Measurements from ENCODE around the gene IGF1R. TPM values are rescaled to one million over a fixed set of nuclear protein-coding genes. Genes with fewer than 3 reads are reported as not detected.

Gene IGF1R
- total and polyA plus RNA-seq, 7 donors, result 1.2 to 130 (median 39.6) TPM

DNA sequence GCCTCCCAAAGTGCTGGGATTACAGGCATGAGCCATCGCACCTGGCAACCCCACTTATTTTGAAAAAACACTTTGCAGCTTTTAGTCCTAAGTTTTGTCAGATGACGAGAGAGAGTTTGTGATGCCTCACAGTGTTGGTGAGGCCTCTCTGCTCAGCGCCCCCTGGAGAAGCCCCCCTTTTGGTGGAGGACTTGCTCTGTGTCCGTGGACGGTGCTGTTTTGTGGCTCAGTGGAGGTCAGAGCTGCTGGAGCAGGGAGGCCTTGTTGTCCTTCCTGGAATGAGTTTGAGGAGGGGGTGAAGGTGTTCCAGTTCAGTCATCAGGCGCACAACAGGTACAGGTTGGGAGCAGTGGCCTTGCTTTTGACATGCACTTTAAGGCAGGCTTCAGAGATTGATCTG is 301.3 kb downstream of the IGF1R start:
- H3K9me3 ChIP-seq, result no peaks in the 10 kb centered on the region
- no peak for TF ChIP-seq POLR2A (IDR thresholded peaks at IDR 0.05)
- TF ChIP-seq EP300 (IDR thresholded peaks at IDR 0.05), result no peak
- no peak for TF ChIP-seq CTCF (IDR thresholded peaks at IDR 0.05)
- TF ChIP-seq POLR2AphosphoS5 (IDR thresholded peaks at IDR 0.05), result no peak
- H3K36me3 ChIP-seq, result peaks cover 9 to 48% (median 24%) of the 10 kb centered on the region in 4 donors
- intact Hi-C loops (cut with DNase I), result loop anchor here (10.0 kb wide), 1 partner anchor 265 kb away; no protein-coding TSS in a partner anchor
- DNase-seq, result no peak
- WGBS, 2 donors, result 88 to 94% methylated on average over 6 of the region's 6 CpGs
- no peaks in the 10 kb centered on the region for H3K27me3 ChIP-seq
- peak overlapping the region in 2 of 4 donors; percentile 14 to 92 for H3K27ac ChIP-seq
- peaks cover 0 to 54% (median 44%) of the 10 kb centered on the region in 4 donors for H3K4me1 ChIP-seq
- no peak overlapping the region for H3K4me3 ChIP-seq

- peak; percentile 47 for DNase-seq
- Histone ChIP-seq H3K4me1 (peaks cover 0 to 55% (median 50%) of the 10 kb centered on the region in 4 donors), H3K36me3 (peaks cover 9 to 42% (median 22%) of the 10 kb centered on the region in 4 donors), H3K9me3 (no peaks in the 10 kb centered on the region), H3K27ac (peak overlapping the region in 2 of 4 donors; percentile 14 to 92), H3K4me3 (no peak overlapping the region), H3K27me3 (no peaks in the 10 kb centered on the region)
- TF ChIP-seq POLR2AphosphoS5 (IDR thresholded peaks at IDR 0.05), result no peak
- TF ChIP-seq POLR2A (IDR thresholded peaks at IDR 0.05), result no peak
- no peak for TF ChIP-seq CTCF (IDR thresholded peaks at IDR 0.05)
- TF ChIP-seq EP300 (IDR thresholded peaks at IDR 0.05), result no peak
- intact Hi-C loops (cut with DNase I), result no loop called here
These were observed 301.9 kb downstream of the IGF1R start for GRCh38 chr15:98950248-98950647.

- 91 to 94% methylated on average over 7 of the region's 7 CpGs for WGBS, 2 donors
- intact Hi-C loops (cut with DNase I), result no loop called here
- peak overlapping the region; percentile 80 to 92 (median 84) for H3K27ac ChIP-seq
- no peak for DNase-seq
- no peaks in the 10 kb centered on the region for H3K27me3 ChIP-seq
- H3K4me1 ChIP-seq, result peaks cover 0 to 61% (median 55%) of the 10 kb centered on the region in 4 donors
- no peak overlapping the region for H3K4me3 ChIP-seq
- H3K36me3 ChIP-seq, result peaks cover 9 to 35% (median 22%) of the 10 kb centered on the region in 4 donors
- H3K9me3 ChIP-seq, result no peaks in the 10 kb centered on the region
- TF ChIP-seq EP300 (IDR thresholded peaks at IDR 0.05), result no peak
- TF ChIP-seq POLR2AphosphoS5 (IDR thresholded peaks at IDR 0.05), result no peak
These were observed 302.7 kb downstream of the IGF1R start for GRCh38 chr15:98951004-98951403.

DNA sequence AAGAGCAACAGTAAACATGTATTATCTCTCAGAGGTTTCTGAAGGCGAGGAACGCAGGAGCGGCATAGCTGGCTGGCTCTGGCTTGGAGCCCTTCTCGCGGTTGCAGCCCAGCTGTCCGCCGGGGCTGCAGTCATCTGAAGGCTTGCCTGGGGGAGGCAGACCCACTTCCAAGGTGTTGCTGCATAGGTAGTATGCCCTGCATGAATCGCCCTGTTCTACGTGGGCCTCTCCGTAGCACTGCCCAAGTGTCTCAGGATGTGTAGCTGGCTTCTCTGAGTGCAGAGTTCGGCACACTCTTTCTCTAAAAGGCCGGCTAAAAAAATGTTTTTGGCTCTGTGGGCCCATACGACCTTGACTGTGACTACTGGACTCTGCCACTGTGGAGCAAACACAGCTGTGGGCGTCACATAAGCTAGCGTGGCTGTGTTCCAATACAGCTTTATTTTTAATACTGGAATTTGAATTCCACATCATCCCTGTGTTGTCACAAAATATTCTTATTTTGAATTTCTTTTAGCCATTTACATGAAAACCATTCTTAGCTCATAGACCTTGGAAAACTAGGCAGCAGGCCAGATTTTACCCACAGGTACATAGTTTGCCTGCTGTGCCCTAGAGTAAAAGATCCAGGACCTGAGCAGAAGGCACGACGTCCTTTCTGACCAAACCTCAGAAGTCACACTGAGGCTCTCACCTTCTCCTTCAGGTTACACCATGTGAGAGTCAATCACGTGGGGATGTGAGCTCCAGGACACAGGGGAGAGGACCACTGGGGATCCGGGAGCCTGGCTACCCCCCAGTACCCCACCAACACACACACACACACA is 303.4 kb downstream of the IGF1R start:
- Histone ChIP-seq H3K27ac (peak overlapping the region; percentile 80 to 92 (median 84)), H3K4me3 (no peak overlapping the region), H3K27me3 (no peaks in the 10 kb centered on the region), H3K4me1 (peaks cover 0 to 60% (median 53%) of the 10 kb centered on the region in 4 donors), H3K36me3 (peaks cover 9 to 35% (median 22%) of the 10 kb centered on the region in 4 donors), H3K9me3 (no peaks in the 10 kb centered on the region)
- TF ChIP-seq EP300 (IDR thresholded peaks at IDR 0.05) (no peak), POLR2AphosphoS5 (IDR thresholded peaks at IDR 0.05) (no peak), POLR2A (IDR thresholded peaks at IDR 0.05) (no peak), CTCF (IDR thresholded peaks at IDR 0.05) (no peak)
- WGBS, 2 donors, result 87 to 90% methylated on average over 19 of the region's 19 CpGs
- intact Hi-C loops (cut with DNase I), result no loop called here
- no peak for DNase-seq

- Histone ChIP-seq H3K27me3 (no peaks in the 10 kb centered on the region), H3K36me3 (peaks cover 9 to 42% (median 25%) of the 10 kb centered on the region in 4 donors), H3K27ac (peak overlapping the region; percentile 80 to 92 (median 84)), H3K4me3 (no peak overlapping the region), H3K9me3 (no peaks in the 10 kb centered on the region), H3K4me1 (peaks cover 0 to 57% (median 49%) of the 10 kb centered on the region in 4 donors)
- WGBS, 2 donors, result 41 to 69% methylated on average over 6 of the region's 6 CpGs
- no peak for DNase-seq
- TF ChIP-seq POLR2A (IDR thresholded peaks at IDR 0.05), result no peak
- peak in 1 of 4 donors; percentile 43 for TF ChIP-seq EP300 (IDR thresholded peaks at IDR 0.05)
- TF ChIP-seq CTCF (IDR thresholded peaks at IDR 0.05), result no peak
- TF ChIP-seq POLR2AphosphoS5 (IDR thresholded peaks at IDR 0.05), result peak in 1 of 4 donors; percentile 34
- intact Hi-C loops (cut with DNase I), result no loop called here
These were observed 304.1 kb downstream of the IGF1R start for GRCh38 chr15:98952381-98952803.
